Neuron (in vitro differentiated cells): ENCODE data around the gene IPP.
"Not testable (repeated sequence)": the region's sequence is repeated elsewhere in the genome, so short reads cannot be mapped to it uniquely, and the experiment has no call there.

ENCODE experiments used
- H2AFZ ChIP-seq: one replicate; pipeline ENCODE4 v1.6.1; 2013; ENCODE audit warnings: low read depth, mild to moderate bottlenecking, inconsistent platforms, low read length, moderate library complexity
- H3K27me3 ChIP-seq: one replicate; pipeline ENCODE4 v1.6.1; 2013; ENCODE audit warnings: low read length; ENCODE audit not compliant: insufficient read depth
- H3K36me3 ChIP-seq: one replicate; pipeline ENCODE4 v1.6.1; 2013; ENCODE audit warnings: low read length; ENCODE audit not compliant: insufficient read depth
- H3K4me1 ChIP-seq: one replicate; pipeline ENCODE4 v1.6.1; 2013; ENCODE audit warnings: low read length; ENCODE audit not compliant: insufficient read depth
- H3K4me3 ChIP-seq: 2 replicates; pipeline ENCODE4 v1.5.1; 2013; ENCODE audit warnings: mild to moderate bottlenecking, low read length, moderate library complexity
- H3K9me3 ChIP-seq: one replicate; pipeline ENCODE4 v1.6.1; 2013; ENCODE audit warnings: low read length

Gene IPP

GRCh38 chr1:45686288-45687013 lies 64.0 kb downstream of the IPP start, which contains the start of gene GPBP1L1:
TSS of gene GPBP1L1 (minus strand) at chr1:45686533. CDS start at chr1:45659087, 27,446 bp downstream.
- Histone ChIP-seq H3K36me3 (peaks cover 9% of the 10 kb centered on the region), H3K27me3 (no peaks in the 10 kb centered on the region), H3K4me3 (peak within 1 kb of the TSS; percentile 92), H3K4me1 (peaks cover 12% of the 10 kb centered on the region), H2AFZ (peak within 1 kb of the TSS; percentile 93), H3K9me3 (no peaks in the 10 kb centered on the region)

DNA sequence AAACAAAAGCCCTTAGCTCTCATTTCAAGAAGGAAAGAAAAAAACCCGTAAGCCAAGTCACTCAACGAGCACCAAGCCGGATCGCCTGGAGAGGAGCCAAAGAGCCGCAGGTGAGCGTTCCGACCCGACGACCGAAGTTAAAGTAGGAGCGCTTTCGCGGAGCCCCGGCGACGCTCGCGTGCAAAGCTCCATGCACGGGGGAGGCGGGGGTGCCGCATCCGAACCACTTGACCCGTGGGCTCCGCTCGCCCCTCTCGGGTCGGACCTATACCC lies 64.5 kb downstream of the IPP start:
- Histone ChIP-seq H3K27me3 (no peaks in the 10 kb centered on the region), H3K4me1 (peaks cover 14% of the 10 kb centered on the region), H3K36me3 (peaks cover 4% of the 10 kb centered on the region), H3K4me3 (peak overlapping the region; percentile 92), H3K9me3 (no peaks in the 10 kb centered on the region), H2AFZ (peak overlapping the region; percentile 93)

DNA sequence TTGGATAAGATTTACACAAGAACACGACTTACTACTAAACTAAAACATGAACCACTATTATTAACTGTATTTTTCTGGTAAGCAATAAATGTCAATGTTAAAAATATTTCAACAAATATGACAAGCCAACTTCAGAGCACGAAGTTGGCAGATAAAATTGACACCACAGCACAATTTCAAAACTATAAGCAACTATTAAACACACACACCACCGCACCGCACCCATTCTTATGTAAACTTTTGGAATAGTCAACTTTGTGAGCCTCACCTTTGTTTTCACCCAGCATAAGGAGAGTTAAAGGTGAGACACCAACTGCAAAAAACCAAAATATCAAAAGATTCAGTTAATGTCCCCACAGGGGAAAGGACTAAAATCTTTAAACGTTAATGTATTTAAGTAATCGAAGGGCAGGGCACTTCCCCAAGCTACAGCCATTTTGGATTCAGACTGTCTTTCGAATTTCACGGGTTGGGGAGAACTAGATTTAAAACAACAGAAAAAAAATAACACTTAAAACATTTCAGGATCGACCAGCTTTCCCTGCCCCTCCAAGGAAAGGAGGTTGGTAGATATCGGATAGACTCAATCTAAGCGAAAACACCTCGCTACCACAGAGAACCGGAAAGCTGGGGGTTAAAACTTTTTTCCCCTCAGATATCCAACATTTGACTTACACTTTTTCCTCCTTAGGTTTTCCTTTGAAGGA lies 65.0 kb downstream of the IPP start:
- Histone ChIP-seq H3K27me3 (no peaks in the 10 kb centered on the region), H3K9me3 (no peaks in the 10 kb centered on the region), H3K4me3 (peak overlapping the region; percentile 92), H3K36me3 (no peaks in the 10 kb centered on the region), H3K4me1 (peaks cover 14% of the 10 kb centered on the region), H2AFZ (peak overlapping the region; percentile 27)

- Histone ChIP-seq H3K4me1 (peaks cover 13% of the 10 kb centered on the region), H3K36me3 (no peaks in the 10 kb centered on the region), H2AFZ (no peak overlapping the region), H3K27me3 (no peaks in the 10 kb centered on the region), H3K9me3 (no peaks in the 10 kb centered on the region), H3K4me3 (peak overlapping the region; percentile 92)
These were observed 66.1 kb downstream of the IPP start for GRCh38 chr1:45684402-45684801.

- Histone ChIP-seq H3K4me3 (no peak overlapping the region), H3K36me3 (peaks cover 3% of the 10 kb centered on the region), H3K4me1 (peaks cover 5% of the 10 kb centered on the region), H3K27me3 (no peaks in the 10 kb centered on the region), H2AFZ (no peak overlapping the region), H3K9me3 (no peaks in the 10 kb centered on the region)
These were observed 67.5 kb downstream of the IPP start for GRCh38 chr1:45682942-45683341.

DNA sequence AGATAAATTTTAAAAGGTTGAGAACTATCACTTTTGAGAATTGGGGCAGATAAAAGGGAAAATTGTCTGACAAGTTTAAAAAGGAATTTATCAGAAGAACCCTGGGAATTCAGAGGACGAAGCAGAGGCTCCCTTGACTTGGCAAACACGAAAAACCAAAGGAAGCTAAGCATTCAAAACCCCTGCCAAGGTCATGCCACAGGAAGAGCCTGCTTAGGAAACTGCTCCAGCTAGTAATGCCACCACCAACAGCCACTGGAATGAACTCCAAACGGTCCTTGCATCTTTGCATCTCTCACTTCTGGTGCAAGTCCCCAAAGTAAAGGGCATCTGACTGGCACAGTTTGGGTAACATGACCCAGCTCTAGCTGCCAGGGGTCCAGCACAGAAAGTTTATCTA lies 71.3 kb downstream of the IPP start:
- Histone ChIP-seq H3K27me3 (no peaks in the 10 kb centered on the region), H3K4me3 (no peak overlapping the region), H2AFZ (no peak overlapping the region), H3K36me3 (peaks cover 9% of the 10 kb centered on the region), H3K4me1 (peaks cover 2% of the 10 kb centered on the region), H3K9me3 (no peaks in the 10 kb centered on the region)

DNA sequence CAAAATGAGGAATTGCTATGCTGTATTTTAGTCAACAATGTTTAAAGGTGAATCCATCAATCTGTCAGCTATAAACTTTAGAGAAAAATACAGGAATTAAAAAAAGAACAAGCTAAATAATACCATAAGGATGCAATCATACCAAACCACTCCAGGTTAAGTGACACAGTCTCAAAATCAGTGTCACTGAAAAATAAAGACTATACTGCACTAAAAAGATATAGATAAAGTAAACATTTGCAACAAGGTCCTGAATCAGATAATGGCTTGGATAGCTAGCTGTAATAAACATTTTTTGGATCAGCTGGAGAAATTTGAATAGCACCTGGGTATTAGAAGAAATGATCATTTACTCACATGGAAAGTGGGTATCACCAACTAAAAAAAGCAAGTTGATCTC lies 72.0 kb downstream of the IPP start:
- H3K9me3 ChIP-seq = no peaks in the 10 kb centered on the region
- H3K4me3 ChIP-seq = no peak overlapping the region
- H3K27me3 ChIP-seq = no peaks in the 10 kb centered on the region
- peaks cover 2% of the 10 kb centered on the region for H3K4me1 ChIP-seq
- H2AFZ ChIP-seq = no peak overlapping the region
- H3K36me3 ChIP-seq = peaks cover 9% of the 10 kb centered on the region

- Histone ChIP-seq H3K4me1 (peaks cover 2% of the 10 kb centered on the region), H3K27me3 (no peaks in the 10 kb centered on the region), H3K4me3 (no peak overlapping the region), H3K36me3 (peaks cover 9% of the 10 kb centered on the region), H3K9me3 (no peaks in the 10 kb centered on the region), H2AFZ (no peak overlapping the region)
These were observed 72.7 kb downstream of the IPP start for GRCh38 chr1:45677751-45678245.

GRCh38 chr1:45676553-45676952 lies 73.9 kb downstream of the IPP start:
- H3K4me3 ChIP-seq, H3K4me1 ChIP-seq, H3K27me3 ChIP-seq, H3K9me3 ChIP-seq, H3K36me3 ChIP-seq, H2AFZ ChIP-seq: not testable (repeated sequence)

GRCh38 chr1:45674478-45674877 lies 76.0 kb downstream of the IPP start:
- Histone ChIP-seq H3K4me1 (no peaks in the 10 kb centered on the region), H3K9me3 (no peaks in the 10 kb centered on the region), H3K27me3 (no peaks in the 10 kb centered on the region), H3K36me3 (peaks cover 11% of the 10 kb centered on the region), H3K4me3 (no peak overlapping the region), H2AFZ (no peak overlapping the region)

DNA sequence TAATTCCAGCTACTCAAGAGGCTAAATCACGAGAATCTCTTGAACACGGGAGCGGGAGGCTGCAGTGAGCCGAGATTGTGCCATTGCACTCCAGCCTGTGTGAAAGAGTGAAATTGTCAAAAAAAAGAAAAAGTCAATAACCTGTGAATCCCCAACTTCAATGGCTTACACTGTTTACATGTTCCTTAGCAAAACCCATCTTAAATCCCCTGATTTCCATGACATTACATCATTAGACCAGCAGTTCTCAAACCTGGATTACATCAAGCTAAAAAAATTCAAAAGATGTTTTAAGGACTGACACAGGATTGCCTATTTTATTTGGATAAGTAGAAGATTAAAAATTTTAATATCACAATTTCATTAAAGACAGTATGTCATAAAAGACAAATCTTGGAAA lies 76.5 kb downstream of the IPP start:
- no peak overlapping the region for H3K4me3 ChIP-seq
- H3K27me3 ChIP-seq = no peaks in the 10 kb centered on the region
- H2AFZ ChIP-seq = no peak overlapping the region
- no peaks in the 10 kb centered on the region for H3K4me1 ChIP-seq
- H3K36me3 ChIP-seq = peaks cover 8% of the 10 kb centered on the region
- H3K9me3 ChIP-seq = no peaks in the 10 kb centered on the region

GRCh38 chr1:45669859-45670655 lies 80.4 kb downstream of the IPP start:
- Histone ChIP-seq H2AFZ (no peak overlapping the region), H3K4me3 (no peak overlapping the region), H3K4me1 (no peaks in the 10 kb centered on the region), H3K9me3 (no peaks in the 10 kb centered on the region), H3K36me3 (peaks cover 8% of the 10 kb centered on the region), H3K27me3 (no peaks in the 10 kb centered on the region)

- Histone ChIP-seq H3K4me3 (no peak overlapping the region), H3K4me1 (no peaks in the 10 kb centered on the region), H3K9me3 (no peaks in the 10 kb centered on the region), H2AFZ (no peak overlapping the region), H3K27me3 (no peaks in the 10 kb centered on the region), H3K36me3 (peaks cover 2% of the 10 kb centered on the region)
These were observed 81.1 kb downstream of the IPP start for GRCh38 chr1:45669379-45669778.
